ENCODE results near the gene ZMYND19. TPM values are rescaled to one million over a fixed set of nuclear protein-coding genes. Genes with fewer than 3 reads are reported as not detected.

ZMYND19 gene
- total and polyA plus RNA-seq, 11 donors = 6.8 to 20.5 (median 10.2) TPM

DNA sequence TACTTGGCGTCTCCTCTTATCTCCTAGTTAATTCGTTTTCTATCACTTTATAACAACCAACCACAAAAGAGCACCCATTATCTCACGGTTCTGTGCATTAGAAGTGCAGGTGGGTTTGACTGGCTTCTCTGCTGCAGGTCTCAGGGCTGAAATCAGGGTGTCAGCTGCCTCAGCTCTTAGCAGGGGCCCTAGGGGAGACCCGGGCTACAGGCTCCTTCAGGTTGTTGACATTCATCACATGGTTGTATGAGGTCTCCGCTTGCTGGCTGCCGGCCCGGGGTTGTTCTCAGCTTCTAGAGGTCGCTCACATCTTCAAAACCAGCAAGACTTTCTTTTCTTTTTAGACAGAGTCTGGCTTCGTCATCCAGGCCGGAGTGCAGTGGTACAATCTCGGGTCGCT, 2.9 kb upstream of the ZMYND19 start:
- Histone ChIP-seq H3K4me3 (no peak overlapping the region), H3K9me3 (no peaks in the 10 kb centered on the region), H3K36me3 (peaks cover 0 to 2% (median 1%) of the 10 kb centered on the region in 9 donors), H3K27ac (no peak overlapping the region), H3K4me1 (peaks cover 0 to 26% (median 13%) of the 10 kb centered on the region in 12 donors), H3K27me3 (no peaks in the 10 kb centered on the region)
- 66 to 80% (median 72%) methylated on average over 10 to 12 of the region's 12 CpGs for WGBS, 4 donors
- ATAC-seq (no peak), DNase-seq (peak in 1 of 5 donors; percentile 14)
- TF ChIP-seq CTCF (IDR thresholded peaks at IDR 0.05) = no peak
- no peak for TF ChIP-seq POLR2A (IDR thresholded peaks at IDR 0.05)
- intact Hi-C loops (cut with DNase I) = loop anchor here in 1 of 10 donors (1.0 kb wide), 1 partner anchor 11 kb away; no protein-coding TSS in a partner anchor

GRCh38 chr9:137592767-137593166, 2.5 kb upstream of the ZMYND19 start:
- no peaks in the 10 kb centered on the region for H3K27me3 ChIP-seq
- intact Hi-C loops (cut with DNase I) = loop anchor here in 2 of 10 donors (1.0 kb wide), 2 partner anchors 11 to 12 kb away; no protein-coding TSS in a partner anchor
- peaks cover 0 to 6% (median 4%) of the 10 kb centered on the region in 9 donors for H3K36me3 ChIP-seq
- 65 to 85% (median 74%) methylated on average over 7 of the region's 7 CpGs for WGBS, 4 donors
- peaks cover 0 to 26% (median 13%) of the 10 kb centered on the region in 12 donors for H3K4me1 ChIP-seq
- H3K27ac ChIP-seq = no peak overlapping the region
- no peaks in the 10 kb centered on the region for H3K9me3 ChIP-seq
- DNase-seq (peak in 1 of 5 donors; percentile 14), ATAC-seq (no peak)
- no peak overlapping the region for H3K4me3 ChIP-seq
- TF ChIP-seq POLR2A (IDR thresholded peaks at IDR 0.05) = no peak
- no peak for TF ChIP-seq CTCF (IDR thresholded peaks at IDR 0.05)

DNA sequence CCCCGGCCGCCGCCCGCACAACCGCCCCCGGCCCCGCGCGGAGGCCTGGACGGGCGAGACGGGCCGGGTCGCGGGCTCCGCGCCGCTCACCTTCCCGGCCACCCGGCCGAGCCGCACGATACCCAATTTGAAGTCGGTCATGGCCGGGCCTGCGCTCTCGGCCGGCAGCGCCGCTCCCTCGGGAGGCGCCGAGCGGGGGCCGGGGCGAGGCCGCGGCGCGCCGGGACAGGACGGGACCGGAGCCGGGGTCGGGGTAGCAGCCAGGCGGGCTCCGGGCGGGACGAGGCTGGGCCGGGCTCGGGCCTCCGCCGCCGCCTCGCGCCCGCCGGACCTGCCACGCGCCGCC, 216 bp downstream of the ZMYND19 start:
- H3K27ac ChIP-seq = peak overlapping the region in 2 of 12 donors; percentile 13 to 39
- DNase-seq (no peak), ATAC-seq (no peak)
- H3K9me3 ChIP-seq = no peaks in the 10 kb centered on the region
- H3K4me1 ChIP-seq = peaks cover 0 to 26% (median 13%) of the 10 kb centered on the region in 12 donors
- TF ChIP-seq CTCF (IDR thresholded peaks at IDR 0.05) (no peak), POLR2A (IDR thresholded peaks at IDR 0.05) (no peak)
- intact Hi-C loops (cut with DNase I) = no loop called here
- 0 to 1% (median 1%) methylated on average over 14 to 61 of the region's 61 CpGs; no CpG with 5 or more reads in 1 of the 4 donors for WGBS, 4 donors
- H3K27me3 ChIP-seq = no peaks in the 10 kb centered on the region
- peaks cover 0 to 29% (median 24%) of the 10 kb centered on the region in 9 donors for H3K36me3 ChIP-seq
- peak overlapping the region; percentile 59 to 86 (median 70) for H3K4me3 ChIP-seq

DNA sequence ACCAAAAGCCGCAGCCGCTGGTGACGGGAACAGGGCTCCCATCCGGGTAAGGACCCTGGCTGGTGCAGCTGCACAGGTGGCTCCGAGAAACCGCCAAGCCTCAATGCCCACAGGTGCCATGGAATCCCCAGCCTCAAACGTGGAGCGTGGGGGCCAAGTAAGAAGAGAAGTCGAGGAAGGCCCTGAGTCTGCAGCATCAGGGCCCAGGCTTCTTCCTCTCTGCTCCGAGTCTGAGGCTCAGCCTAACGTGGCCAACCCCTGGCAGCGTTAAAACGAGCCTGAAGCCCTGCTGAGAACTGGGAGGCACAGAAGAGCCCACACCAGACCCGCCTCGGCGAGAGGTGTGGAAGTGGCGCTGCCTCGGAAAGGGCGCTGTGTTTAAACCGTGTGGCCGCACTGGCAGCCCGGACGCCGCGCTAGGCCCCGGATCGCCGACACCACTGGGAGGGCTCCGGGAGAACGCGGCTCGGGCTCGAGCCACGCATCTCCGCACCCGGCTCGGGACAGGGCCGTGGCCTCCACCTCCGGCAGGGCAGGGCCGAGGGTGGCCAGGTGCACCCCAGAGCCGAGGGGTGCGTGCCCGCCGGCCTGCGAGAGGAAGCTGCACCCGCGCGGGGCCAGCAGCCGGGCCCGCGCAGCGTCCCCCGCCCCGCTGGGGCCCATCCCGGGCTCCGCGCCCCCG, 730 bp downstream of the ZMYND19 start:
- Histone ChIP-seq H3K4me3 (peak overlapping the region; percentile 59 to 86 (median 70)), H3K9me3 (no peaks in the 10 kb centered on the region), H3K4me1 (peaks cover 0 to 26% (median 13%) of the 10 kb centered on the region in 12 donors), H3K27ac (peak overlapping the region in 2 of 12 donors; percentile 19 to 39), H3K36me3 (peaks cover 0 to 31% (median 25%) of the 10 kb centered on the region in 9 donors), H3K27me3 (no peaks in the 10 kb centered on the region)
- WGBS, 4 donors = 9 to 40% (median 16%) methylated on average over 15 to 58 of the region's 58 CpGs
- no peak for ATAC-seq
- intact Hi-C loops (cut with DNase I) = no loop called here
- DNase-seq = peak in 1 of 5 donors; percentile 29
- no peak for TF ChIP-seq POLR2A (IDR thresholded peaks at IDR 0.05)
- TF ChIP-seq CTCF (IDR thresholded peaks at IDR 0.05) = no peak

All from heart left ventricle (tissue), 16 donors.